ENCODE results near the gene RAB5IF. TPM values are rescaled to one million over a fixed set of nuclear protein-coding genes. Genes with fewer than 3 reads are reported as not detected.

The RAB5IF gene
- total RNA-seq, 4 donors from 2014 or later, result 56.9 to 105 (median 85.1) TPM

DNA sequence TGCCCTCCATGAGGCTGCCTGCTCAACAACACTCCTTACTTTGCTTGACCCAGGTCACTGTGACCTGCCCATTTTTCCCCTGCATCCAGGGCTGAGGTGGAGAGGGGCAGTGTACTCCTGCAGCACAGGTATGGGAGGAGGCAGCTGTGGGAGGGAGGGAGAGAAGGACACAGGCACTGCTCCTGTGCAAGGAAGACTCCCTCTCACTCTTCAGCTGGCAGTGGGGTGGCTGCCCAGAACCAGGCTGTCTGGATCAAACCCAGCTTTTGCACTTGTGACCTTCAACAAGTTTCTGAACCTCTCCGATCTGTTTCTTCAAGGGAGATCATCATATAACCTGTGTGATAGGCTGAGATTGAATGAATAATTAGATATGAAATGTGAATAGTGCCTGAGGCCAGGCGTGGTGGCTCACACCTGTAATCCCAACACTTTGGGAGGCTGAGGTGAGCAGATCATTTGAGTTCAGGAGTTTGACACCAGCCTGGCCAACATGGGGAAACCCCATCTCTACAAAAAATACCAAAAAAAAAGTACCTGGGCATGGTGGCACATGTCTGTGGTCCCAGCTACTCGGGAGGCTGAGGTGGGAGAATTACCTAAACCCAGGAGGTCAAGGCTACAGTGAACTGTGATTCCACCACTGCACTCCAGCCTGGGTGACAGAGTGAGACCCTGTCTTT is 18.1 kb upstream of the RAB5IF start:
- WGBS, 2 donors, result 86 to 90% methylated on average over 3 of the region's 3 CpGs
- intact Hi-C loops (cut with DNase I), result no loop called here
- no peak overlapping the region for H3K4me3 ChIP-seq (replicated peaks in 1 of 3)
- TF ChIP-seq, protein P1, sequence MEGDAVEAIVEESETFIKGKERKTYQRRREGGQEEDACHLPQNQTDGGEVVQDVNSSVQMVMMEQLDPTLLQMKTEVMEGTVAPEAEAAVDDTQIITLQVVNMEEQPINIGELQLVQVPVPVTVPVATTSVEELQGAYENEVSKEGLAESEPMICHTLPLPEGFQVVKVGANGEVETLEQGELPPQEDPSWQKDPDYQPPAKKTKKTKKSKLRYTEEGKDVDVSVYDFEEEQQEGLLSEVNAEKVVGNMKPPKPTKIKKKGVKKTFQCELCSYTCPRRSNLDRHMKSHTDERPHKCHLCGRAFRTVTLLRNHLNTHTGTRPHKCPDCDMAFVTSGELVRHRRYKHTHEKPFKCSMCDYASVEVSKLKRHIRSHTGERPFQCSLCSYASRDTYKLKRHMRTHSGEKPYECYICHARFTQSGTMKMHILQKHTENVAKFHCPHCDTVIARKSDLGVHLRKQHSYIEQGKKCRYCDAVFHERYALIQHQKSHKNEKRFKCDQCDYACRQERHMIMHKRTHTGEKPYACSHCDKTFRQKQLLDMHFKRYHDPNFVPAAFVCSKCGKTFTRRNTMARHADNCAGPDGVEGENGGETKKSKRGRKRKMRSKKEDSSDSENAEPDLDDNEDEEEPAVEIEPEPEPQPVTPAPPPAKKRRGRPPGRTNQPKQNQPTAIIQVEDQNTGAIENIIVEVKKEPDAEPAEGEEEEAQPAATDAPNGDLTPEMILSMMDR (IDR thresholded peaks at IDR 0.05), result no peak
- no peak for TF ChIP-seq POLR2A (IDR thresholded peaks at IDR 0.05)
- H3K27me3 ChIP-seq, result no peaks in the 10 kb centered on the region
- H3K36me3 ChIP-seq, result peaks cover 0 to 2% of the 10 kb centered on the region in 2 donors
- no peak overlapping the region for H3K27ac ChIP-seq
- peaks cover 0 to 2% of the 10 kb centered on the region in 2 donors for H3K4me1 ChIP-seq
- H3K9me3 ChIP-seq, result no peaks in the 10 kb centered on the region
- DNase-seq, result peak; percentile 26 to 38

DNA sequence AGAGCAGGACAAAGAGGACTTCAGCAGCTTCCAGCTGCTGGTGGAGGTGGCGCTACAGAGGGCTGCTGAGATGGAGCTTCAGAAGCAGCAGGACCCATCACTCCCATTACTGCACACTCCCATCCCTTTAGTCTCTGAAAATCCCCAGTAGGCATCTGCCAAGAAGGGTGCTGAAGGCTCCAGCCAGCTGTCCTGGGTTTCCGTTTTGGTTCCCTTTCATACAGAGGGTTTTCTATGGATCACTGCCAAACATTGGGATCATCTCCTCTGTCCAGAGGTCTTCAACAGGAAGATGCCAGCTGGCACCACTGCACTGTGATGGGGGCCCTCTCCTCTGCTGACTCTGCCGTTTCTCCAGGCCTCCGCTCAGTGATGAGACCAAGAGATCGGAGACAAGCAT is 14.3 kb upstream of the RAB5IF start:
- no peaks in the 10 kb centered on the region for H3K27me3 ChIP-seq
- H3K36me3 ChIP-seq, result no peaks in the 10 kb centered on the region
- no peak overlapping the region for H3K4me3 ChIP-seq (replicated peaks in 1 of 3)
- intact Hi-C loops (cut with DNase I), result no loop called here
- no peak for DNase-seq
- no peak overlapping the region for H3K27ac ChIP-seq
- 88 to 89% methylated on average over 4 to 5 of the region's 5 CpGs for WGBS, 2 donors
- H3K9me3 ChIP-seq, result no peaks in the 10 kb centered on the region
- peaks cover 0 to 4% of the 10 kb centered on the region in 2 donors for H3K4me1 ChIP-seq
- TF ChIP-seq, protein P1 (IDR thresholded peaks at IDR 0.05), result no peak
- no peak for TF ChIP-seq POLR2A (IDR thresholded peaks at IDR 0.05)

DNA sequence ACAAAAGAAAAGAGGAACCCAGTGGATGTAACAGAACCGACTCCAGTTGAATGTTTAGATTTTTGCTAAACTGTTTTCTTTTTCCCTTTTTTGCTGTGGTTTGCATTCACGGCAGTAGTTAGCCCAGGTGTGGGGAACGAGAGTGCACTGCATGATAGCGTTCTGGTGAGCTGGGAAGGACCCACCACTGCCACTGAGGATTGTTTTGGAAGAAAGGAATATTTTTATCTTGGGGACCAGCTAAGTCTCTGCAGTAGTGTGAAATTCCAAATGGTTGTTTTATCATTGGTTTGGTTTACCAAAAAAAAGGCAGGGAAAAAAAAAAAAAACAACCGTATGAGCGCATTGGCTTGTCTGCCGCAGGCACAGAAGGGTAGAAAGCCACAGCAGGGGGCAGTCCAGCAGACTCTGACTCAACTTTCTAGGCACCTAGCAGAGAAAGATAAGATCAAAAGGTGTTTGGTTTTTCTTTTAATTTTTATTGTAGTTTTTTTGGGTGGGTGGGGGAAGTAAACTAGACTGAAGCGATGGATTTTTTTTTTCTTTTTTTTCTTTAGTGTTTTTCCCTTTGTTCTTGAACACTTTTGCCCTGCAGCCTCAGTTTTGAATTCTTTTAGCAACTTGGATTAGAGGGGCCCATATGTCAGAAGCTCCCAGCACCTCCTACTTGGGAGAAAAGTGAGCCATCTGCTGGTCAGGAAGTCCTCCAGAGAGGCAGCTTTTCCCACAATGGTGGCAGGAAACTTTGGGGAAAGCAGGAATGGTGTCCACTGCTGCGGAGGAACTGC is 13.5 kb upstream of the RAB5IF start:
- Histone ChIP-seq H3K4me1 (peaks cover 0 to 4% of the 10 kb centered on the region in 2 donors), H3K27ac (peak overlapping the region in 1 of 3 donors; percentile 12), H3K36me3 (no peaks in the 10 kb centered on the region), H3K27me3 (no peaks in the 10 kb centered on the region), H3K4me3 (replicated peaks in 1 of 3) (no peak overlapping the region), H3K9me3 (no peaks in the 10 kb centered on the region)
- TF ChIP-seq, protein P1 (IDR thresholded peaks at IDR 0.05), result peak in 4 of 6 experiments; percentile 21 to 44 (median 41)
- TF ChIP-seq POLR2A (IDR thresholded peaks at IDR 0.05), result no peak
- intact Hi-C loops (cut with DNase I), result no loop called here
- DNase-seq, result peak in 1 of 2 donors; percentile 19
- 83 to 88% methylated on average over 9 of the region's 9 CpGs for WGBS, 2 donors

DNA sequence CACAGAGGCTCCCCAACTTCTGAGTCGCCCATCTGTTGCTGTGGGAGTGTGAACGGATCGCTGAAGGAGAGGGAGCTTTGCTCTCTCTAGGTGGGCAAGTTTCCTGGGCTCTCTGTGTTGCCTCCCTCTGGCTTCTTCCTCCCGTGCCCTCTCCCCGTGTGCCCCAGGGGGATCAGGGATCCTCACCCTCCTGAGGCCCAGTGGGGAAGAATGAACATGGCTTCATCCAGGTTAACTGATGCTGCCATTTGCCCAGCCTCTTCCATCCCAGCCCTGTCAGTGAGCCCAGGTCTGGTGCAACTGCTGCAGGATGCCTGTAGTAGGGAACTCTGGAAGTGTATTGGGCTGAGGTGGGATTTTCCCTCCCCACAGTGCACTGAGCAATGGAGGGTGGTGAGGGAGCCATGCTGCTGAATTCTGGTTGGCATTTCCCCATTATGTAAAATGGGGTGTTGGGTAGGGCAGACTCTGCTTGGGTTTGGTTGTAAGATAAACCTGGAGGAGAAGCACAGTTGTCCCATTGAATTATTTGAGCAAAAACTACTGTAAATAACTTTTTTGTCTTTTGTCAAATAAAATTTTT is 12.1 kb upstream of the RAB5IF start:
- WGBS, 2 donors, result 87 to 90% methylated on average over 4 to 5 of the region's 5 CpGs
- Histone ChIP-seq H3K27me3 (no peaks in the 10 kb centered on the region), H3K9me3 (no peaks in the 10 kb centered on the region), H3K27ac (no peak overlapping the region), H3K4me3 (replicated peaks in 1 of 3) (no peak overlapping the region), H3K4me1 (peaks cover 0 to 4% of the 10 kb centered on the region in 2 donors), H3K36me3 (no peaks in the 10 kb centered on the region)
- TF ChIP-seq POLR2A (IDR thresholded peaks at IDR 0.05), result no peak
- TF ChIP-seq, protein P1 (IDR thresholded peaks at IDR 0.05), result no peak
- DNase-seq, result no peak
- intact Hi-C loops (cut with DNase I), result no loop called here

Measured in thyroid gland (tissue), 4 donors.